Measurements from ENCODE around the gene TNNI3. TPM values are rescaled to one million over a fixed set of nuclear protein-coding genes. Genes with fewer than 3 reads are reported as not detected.

The TNNI3 gene
- total RNA-seq, 2 experiments from 2014 or later = 2.6 TPM; not detected in 1

DNA sequence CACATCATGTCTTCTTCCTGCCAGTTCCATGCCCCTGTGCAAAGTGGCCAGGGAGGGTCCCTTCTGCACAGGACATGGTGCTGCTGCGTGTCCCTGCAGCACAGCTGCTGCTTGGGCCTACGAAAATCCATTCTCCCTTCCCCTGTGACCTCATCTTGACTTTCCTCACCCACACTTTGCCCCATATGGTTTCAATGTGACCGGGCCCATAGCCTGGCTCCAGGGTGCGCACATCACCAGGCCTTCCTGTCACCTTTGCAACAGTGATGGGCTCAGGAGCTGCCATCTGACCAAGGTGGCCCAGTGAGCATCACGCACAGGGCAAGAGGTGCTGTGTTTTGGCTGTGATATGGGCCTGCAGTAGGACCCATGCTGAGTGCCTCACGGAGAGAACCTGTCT, 50.9 kb downstream of the TNNI3 start:
- TF ChIP-seq EZH2phosphoT487 (IDR thresholded peaks at IDR 0.05; ENCODE audit: borderline replicate concordance, low read depth, low read length) = no peak
- TF ChIP-seq, protein P1, sequence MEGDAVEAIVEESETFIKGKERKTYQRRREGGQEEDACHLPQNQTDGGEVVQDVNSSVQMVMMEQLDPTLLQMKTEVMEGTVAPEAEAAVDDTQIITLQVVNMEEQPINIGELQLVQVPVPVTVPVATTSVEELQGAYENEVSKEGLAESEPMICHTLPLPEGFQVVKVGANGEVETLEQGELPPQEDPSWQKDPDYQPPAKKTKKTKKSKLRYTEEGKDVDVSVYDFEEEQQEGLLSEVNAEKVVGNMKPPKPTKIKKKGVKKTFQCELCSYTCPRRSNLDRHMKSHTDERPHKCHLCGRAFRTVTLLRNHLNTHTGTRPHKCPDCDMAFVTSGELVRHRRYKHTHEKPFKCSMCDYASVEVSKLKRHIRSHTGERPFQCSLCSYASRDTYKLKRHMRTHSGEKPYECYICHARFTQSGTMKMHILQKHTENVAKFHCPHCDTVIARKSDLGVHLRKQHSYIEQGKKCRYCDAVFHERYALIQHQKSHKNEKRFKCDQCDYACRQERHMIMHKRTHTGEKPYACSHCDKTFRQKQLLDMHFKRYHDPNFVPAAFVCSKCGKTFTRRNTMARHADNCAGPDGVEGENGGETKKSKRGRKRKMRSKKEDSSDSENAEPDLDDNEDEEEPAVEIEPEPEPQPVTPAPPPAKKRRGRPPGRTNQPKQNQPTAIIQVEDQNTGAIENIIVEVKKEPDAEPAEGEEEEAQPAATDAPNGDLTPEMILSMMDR (conservative IDR thresholded peaks at IDR 0.05; ENCODE audit: low read length) = no peak
- H3K36me3 ChIP-seq (ENCODE audit: insufficient read depth, low read length) = peaks cover 85% of the 10 kb centered on the region
- no peak overlapping the region for H3K4me3 ChIP-seq (ENCODE audit: low read depth, low read length, poor library complexity, severe bottlenecking)
- CTCF ChIA-PET (ENCODE audit: unreplicated experiment) = no interaction called here
- DNase-seq (ENCODE audit: low spot score) = no peak
- 0 out of 2 replicates have a peak, but pooled peaks cover 4% of the 10 kb centered on the region for H4K20me1 ChIP-seq (ENCODE audit: insufficient read depth, low read length)
- no peaks in the 10 kb centered on the region for H3K9me2 ChIP-seq (ENCODE audit: insufficient read depth, low read length)
- no peak overlapping the region for H3K27ac ChIP-seq (ENCODE audit: low read depth, low read length, poor library complexity, severe bottlenecking)
- H3K9me3 ChIP-seq (ENCODE audit: low read length) = no peaks in the 10 kb centered on the region
- no peak overlapping the region for H2AFZ ChIP-seq (ENCODE audit: low read length)
- peaks cover 12% of the 10 kb centered on the region for H3K79me2 ChIP-seq (ENCODE audit: insufficient read depth, low read depth, low read length)
- intact Hi-C loops (cut with micrococcal nuclease; ENCODE audit: unreplicated experiment) = no loop called here
- H3K4me1 ChIP-seq (ENCODE audit: insufficient read depth, low read length, poor library complexity, severe bottlenecking) = no peaks in the 10 kb centered on the region
- no peak overlapping the region for H3K4me2 ChIP-seq (ENCODE audit: low read length)
- no TSS peak for BruUV-seq (replicated peaks)
- POLR2A ChIA-PET = no interaction called here

DNA sequence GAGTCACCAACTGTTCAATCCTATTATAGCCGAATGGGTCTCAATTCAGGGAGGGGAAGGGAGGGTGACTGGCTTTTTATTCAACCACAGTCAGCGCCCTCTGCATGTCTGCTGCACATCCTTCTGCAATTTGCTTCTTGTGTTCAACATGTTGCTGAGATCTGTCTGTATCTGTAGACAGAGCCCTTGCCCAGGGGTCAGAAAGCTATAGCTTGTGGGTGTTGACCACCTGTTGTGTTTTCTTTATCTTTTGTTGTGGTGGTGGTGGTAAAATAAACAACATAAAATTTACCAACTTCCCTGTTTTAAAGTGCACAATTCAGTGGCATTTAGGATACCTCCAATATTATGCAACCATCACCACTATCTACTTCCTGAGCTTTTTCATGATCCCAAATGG, 52.3 kb downstream of the TNNI3 start:
- Histone ChIP-seq H2AFZ (ENCODE audit: low read length) (no peak overlapping the region), H3K4me1 (ENCODE audit: insufficient read depth, low read length, poor library complexity, severe bottlenecking) (no peaks in the 10 kb centered on the region), H4K20me1 (ENCODE audit: insufficient read depth, low read length) (no peaks in the 10 kb centered on the region), H3K9me2 (ENCODE audit: insufficient read depth, low read length) (no peaks in the 10 kb centered on the region), H3K27ac (ENCODE audit: low read depth, low read length, poor library complexity, severe bottlenecking) (no peak overlapping the region), H3K4me2 (ENCODE audit: low read length) (no peak overlapping the region), H3K4me3 (ENCODE audit: low read depth, low read length, poor library complexity, severe bottlenecking) (no peak overlapping the region), H3K79me2 (ENCODE audit: insufficient read depth, low read depth, low read length) (peaks cover 7% of the 10 kb centered on the region; the same call in 1 of the 2 replicates), H3K36me3 (ENCODE audit: insufficient read depth, low read length) (peaks cover 84% of the 10 kb centered on the region), H3K9me3 (ENCODE audit: low read length) (no peaks in the 10 kb centered on the region)
- TF ChIP-seq EZH2phosphoT487 (IDR thresholded peaks at IDR 0.05; ENCODE audit: borderline replicate concordance, low read depth, low read length) = no peak
- TF ChIP-seq, protein P1 (conservative IDR thresholded peaks at IDR 0.05; ENCODE audit: low read length) = no peak
- ChIA-PET POLR2A (no interaction called here), CTCF (ENCODE audit: unreplicated experiment) (no interaction called here)
- intact Hi-C loops (cut with micrococcal nuclease; ENCODE audit: unreplicated experiment) = no loop called here
- DNase-seq (ENCODE audit: low spot score) = no peak
- BruUV-seq (replicated peaks) = no TSS peak

DNA sequence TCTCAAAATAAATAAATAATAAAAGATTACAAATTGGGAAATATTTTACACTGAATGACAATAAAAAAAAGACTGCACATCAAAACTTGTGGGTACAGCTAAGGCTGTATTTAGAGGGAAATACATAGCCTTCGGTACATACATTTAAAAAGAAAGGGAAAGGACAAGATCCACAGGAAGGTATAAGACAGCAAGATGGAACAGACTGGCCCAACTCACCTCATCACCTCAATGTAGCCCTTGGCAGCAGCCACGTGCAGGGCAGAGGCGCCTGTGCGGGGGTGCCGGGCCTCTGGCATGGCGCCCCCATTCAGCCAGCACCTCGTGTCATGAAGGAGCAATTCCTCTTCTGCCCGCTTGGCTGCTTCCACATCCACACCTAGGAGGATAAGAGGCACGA, 54.3 kb downstream of the TNNI3 start:
- Histone ChIP-seq H3K4me3 (ENCODE audit: low read depth, low read length, poor library complexity, severe bottlenecking) (no peak overlapping the region), H2AFZ (ENCODE audit: low read length) (no peak overlapping the region), H3K9me2 (ENCODE audit: insufficient read depth, low read length) (no peaks in the 10 kb centered on the region), H3K36me3 (ENCODE audit: insufficient read depth, low read length) (peaks cover 84% of the 10 kb centered on the region), H3K27ac (ENCODE audit: low read depth, low read length, poor library complexity, severe bottlenecking) (no peak overlapping the region), H3K9me3 (ENCODE audit: low read length) (no peaks in the 10 kb centered on the region), H4K20me1 (ENCODE audit: insufficient read depth, low read length) (no peaks in the 10 kb centered on the region), H3K79me2 (ENCODE audit: insufficient read depth, low read depth, low read length) (peaks cover 3% of the 10 kb centered on the region; the same call in 1 of the 2 replicates), H3K4me1 (ENCODE audit: insufficient read depth, low read length, poor library complexity, severe bottlenecking) (no peaks in the 10 kb centered on the region), H3K4me2 (ENCODE audit: low read length) (no peak overlapping the region)
- BruUV-seq (replicated peaks) = no TSS peak
- ChIA-PET POLR2A (no interaction called here), CTCF (ENCODE audit: unreplicated experiment) (no interaction called here)
- no peak for TF ChIP-seq EZH2phosphoT487 (IDR thresholded peaks at IDR 0.05; ENCODE audit: borderline replicate concordance, low read depth, low read length)
- TF ChIP-seq, protein P1 (conservative IDR thresholded peaks at IDR 0.05; ENCODE audit: low read length) = no peak
- intact Hi-C loops (cut with micrococcal nuclease; ENCODE audit: unreplicated experiment) = no loop called here
- no peak for DNase-seq (ENCODE audit: low spot score)

Small RNA genes within 50 kb of the gene (microRNA-seq; reads per million reads assigned to microRNA genes)
- gene MIR7975 (ENCODE audit: borderline replicate concordance) = not detected

Small RNA genes within 50 kb of the gene (small RNA-seq; reads per million reads assigned to genes)
- not detected for gene MIR7975
- gene RF01210 = not detected

Other genes with a start within 250 kb of the TNNI3 start
- 0.41 and 0.69 TPM in 2 replicates for gene NLRP7, start 210.2 kb downstream of the TNNI3 start, total RNA-seq (2014; rRNA removed; shearing (Covaris generic))
- 5.6 and 8.8 TPM in 2 replicates for gene NLRP7, start 210.2 kb downstream of the TNNI3 start, total RNA-seq (2022)
- gene NLRP2, start 191.4 kb downstream of the TNNI3 start, total RNA-seq (2014; rRNA removed; shearing (Covaris generic)) = not detected in 2 replicates
- gene NLRP2, start 191.4 kb downstream of the TNNI3 start, total RNA-seq (2022) = not detected in 2 replicates
- gene GP6, start 119.5 kb downstream of the TNNI3 start, total RNA-seq (2014; rRNA removed; shearing (Covaris generic)) = 0.25 and 0.44 TPM in 2 replicates
- gene GP6, start 119.5 kb downstream of the TNNI3 start, total RNA-seq (2022) = 0.36 and 1.9 TPM in 2 replicates
- gene RDH13, start 94.6 kb downstream of the TNNI3 start, total RNA-seq (2014; rRNA removed; shearing (Covaris generic)) = 23.1 and 29.5 TPM in 2 replicates
- 17.8 and 19.5 TPM in 2 replicates for gene RDH13, start 94.6 kb downstream of the TNNI3 start, total RNA-seq (2022)
- gene EPS8L1, start 81.9 kb downstream of the TNNI3 start, total RNA-seq (2014; rRNA removed; shearing (Covaris generic)) = 3.5 and 11.1 TPM in 2 replicates
- 10.6 and 12.5 TPM in 2 replicates for gene EPS8L1, start 81.9 kb downstream of the TNNI3 start, total RNA-seq (2022)
- gene PPP1R12C, start 40.1 kb downstream of the TNNI3 start, total RNA-seq (2014; rRNA removed; shearing (Covaris generic)) = 194 and 211 TPM in 2 replicates
- 177 and 186 TPM in 2 replicates for gene PPP1R12C, start 40.1 kb downstream of the TNNI3 start, total RNA-seq (2022)
- gene TNNT1, start 8.5 kb downstream of the TNNI3 start, total RNA-seq (2014; rRNA removed; shearing (Covaris generic)) = 17.6 and 21.9 TPM in 2 replicates
- gene TNNT1, start 8.5 kb downstream of the TNNI3 start, total RNA-seq (2022) = 11.2 and 11.6 TPM in 2 replicates
- gene DNAAF3, start 8.9 kb upstream of the TNNI3 start, total RNA-seq (2014; rRNA removed; shearing (Covaris generic)) = 0.85 and 2.8 TPM in 2 replicates
- gene DNAAF3, start 8.9 kb upstream of the TNNI3 start, total RNA-seq (2022) = 2.2 and 2.5 TPM in 2 replicates
- 0.44 TPM in 1 of 2 replicates, not detected in the other for gene SYT5, start 22.6 kb upstream of the TNNI3 start, total RNA-seq (2014; rRNA removed; shearing (Covaris generic))
- gene SYT5, start 22.6 kb upstream of the TNNI3 start, total RNA-seq (2022) = 0.84 and 1.3 TPM in 2 replicates
- not detected in 2 replicates for gene PTPRH, start 51.8 kb upstream of the TNNI3 start, total RNA-seq (2014; rRNA removed; shearing (Covaris generic))
- not detected in 2 replicates for gene PTPRH, start 51.8 kb upstream of the TNNI3 start, total RNA-seq (2022)
- 6.7 and 8.1 TPM in 2 replicates for gene TMEM86B, start 71.0 kb upstream of the TNNI3 start, total RNA-seq (2014; rRNA removed; shearing (Covaris generic))
- 13.7 and 13.8 TPM in 2 replicates for gene TMEM86B, start 71.0 kb upstream of the TNNI3 start, total RNA-seq (2022)
- 82.0 and 89.6 TPM in 2 replicates for gene PPP6R1, start 101.3 kb upstream of the TNNI3 start, total RNA-seq (2014; rRNA removed; shearing (Covaris generic))
- gene PPP6R1, start 101.3 kb upstream of the TNNI3 start, total RNA-seq (2022) = 156 and 161 TPM in 2 replicates
- gene HSPBP1, start 122.4 kb upstream of the TNNI3 start, total RNA-seq (2014; rRNA removed; shearing (Covaris generic)) = 41.3 and 50.5 TPM in 2 replicates
- gene HSPBP1, start 122.4 kb upstream of the TNNI3 start, total RNA-seq (2022) = 31.9 and 38.7 TPM in 2 replicates
- gene BRSK1, start 126.3 kb upstream of the TNNI3 start, total RNA-seq (2014; rRNA removed; shearing (Covaris generic)) = 15.9 and 16.1 TPM in 2 replicates
- 23.9 and 25.7 TPM in 2 replicates for gene BRSK1, start 126.3 kb upstream of the TNNI3 start, total RNA-seq (2022)
- gene TMEM150B, start 167.6 kb upstream of the TNNI3 start, total RNA-seq (2014; rRNA removed; shearing (Covaris generic)) = not detected in 2 replicates
- gene TMEM150B, start 167.6 kb upstream of the TNNI3 start, total RNA-seq (2022) = not detected in 2 replicates
- 21.2 and 22.8 TPM in 2 replicates for gene KMT5C, start 182.1 kb upstream of the TNNI3 start, total RNA-seq (2014; rRNA removed; shearing (Covaris generic))
- gene KMT5C, start 182.1 kb upstream of the TNNI3 start, total RNA-seq (2022) = 36.1 and 43.4 TPM in 2 replicates
- gene COX6B2, start 197.0 kb upstream of the TNNI3 start, total RNA-seq (2014; rRNA removed; shearing (Covaris generic)) = not detected in 2 replicates
- not detected in 2 replicates for gene COX6B2, start 197.0 kb upstream of the TNNI3 start, total RNA-seq (2022)
- not detected in 2 replicates for gene GARIN5B, start 205.5 kb upstream of the TNNI3 start, total RNA-seq (2014; rRNA removed; shearing (Covaris generic))
- gene GARIN5B, start 205.5 kb upstream of the TNNI3 start, total RNA-seq (2022) = not detected in 2 replicates
- 0.32 TPM in 1 of 2 replicates, not detected in the other for gene IL11, start 212.7 kb upstream of the TNNI3 start, total RNA-seq (2014; rRNA removed; shearing (Covaris generic))
- gene IL11, start 212.7 kb upstream of the TNNI3 start, total RNA-seq (2022) = 0.46 and 0.55 TPM in 2 replicates
- not detected in 2 replicates for gene TMEM190, start 219.1 kb upstream of the TNNI3 start, total RNA-seq (2014; rRNA removed; shearing (Covaris generic))
- gene TMEM190, start 219.1 kb upstream of the TNNI3 start, total RNA-seq (2022) = not detected in 2 replicates
- gene TMEM238, start 226.6 kb upstream of the TNNI3 start, total RNA-seq (2014; rRNA removed; shearing (Covaris generic)) = 2.6 and 2.7 TPM in 2 replicates
- 6.5 and 7.1 TPM in 2 replicates for gene TMEM238, start 226.6 kb upstream of the TNNI3 start, total RNA-seq (2022)
- 847 and 872 TPM in 2 replicates for gene RPL28, start 228.2 kb upstream of the TNNI3 start, total RNA-seq (2014; rRNA removed; shearing (Covaris generic))
- 2,656 and 3,234 TPM in 2 replicates for gene RPL28, start 228.2 kb upstream of the TNNI3 start, total RNA-seq (2022)

Data from OCI-LY7 (cell line).